Measurements from ENCODE around the gene AFDN.

Gene AFDN

DNA sequence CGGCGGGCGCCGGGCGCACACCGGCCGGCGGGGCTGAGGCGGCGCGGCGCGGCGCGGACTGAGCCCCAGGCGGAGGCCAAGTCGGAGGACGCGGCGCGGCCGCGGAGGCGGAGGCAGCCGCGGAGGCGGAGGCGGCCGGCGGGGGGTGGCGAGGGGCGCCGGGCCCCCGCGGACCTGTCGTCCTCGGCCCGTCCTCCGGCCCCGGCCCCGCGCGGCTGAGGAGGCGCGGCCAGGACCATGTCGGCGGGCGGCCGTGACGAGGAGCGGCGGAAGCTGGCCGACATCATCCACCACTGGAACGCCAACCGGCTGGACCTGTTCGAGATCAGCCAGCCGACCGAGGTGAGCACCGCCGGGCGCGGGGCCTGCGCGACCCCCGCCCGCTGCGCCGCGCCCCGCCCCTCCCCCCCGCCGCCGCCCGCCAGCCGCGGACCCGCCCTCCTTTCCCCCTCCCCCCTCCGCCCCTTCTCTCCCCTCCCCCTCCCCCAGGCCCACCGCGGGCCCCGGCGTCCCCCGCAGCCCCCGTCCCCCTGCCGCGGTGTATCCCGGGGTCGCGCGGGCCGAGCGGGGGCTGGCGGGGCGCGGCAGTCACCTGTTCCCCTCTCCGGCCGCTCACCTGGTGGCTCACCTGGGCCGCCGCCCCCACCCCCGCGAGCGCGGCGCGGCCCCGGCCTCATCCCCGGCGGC lies at the start of gene AFDN:
TSS of gene AFDN (plus strand) at position 16 of the 687 bp plus-strand sequence. CDS start at position 238, 222 bp downstream.
- Histone ChIP-seq H3K27me3 (ENCODE audit: control insufficient read depth in 1 of 2, insufficient read depth in 2 of 2, low read length in 2 of 2) (no peaks in the 10 kb centered on the region), H3K27ac (ENCODE audit: low read length) (peak within 1 kb of the TSS; percentile 38), H3K9ac (ENCODE audit: low read length in 2 of 2) (peak within 1 kb of the TSS; percentile 62 to 67), H3K4me1 (ENCODE audit: control insufficient read depth, insufficient read depth, low read length) (peaks cover 15% of the 10 kb centered on the region), H3K4me3 (ENCODE audit: low read length in 2 of 2) (peak within 1 kb of the TSS; percentile 64 to 80), H3K9me3 (ENCODE audit: control insufficient read depth in 2 of 2, low read length in 2 of 2) (no peaks in the 10 kb centered on the region), H3K36me3 (ENCODE audit: control insufficient read depth in 2 of 2, insufficient read depth in 2 of 2, low read length in 2 of 2) (no peaks in the 10 kb centered on the region)

- Histone ChIP-seq H3K9me3 (ENCODE audit: control insufficient read depth in 2 of 2, low read length in 2 of 2) (no peaks in the 10 kb centered on the region), H3K4me3 (ENCODE audit: low read length in 2 of 2) (no peak overlapping the region), H3K27me3 (ENCODE audit: control insufficient read depth in 1 of 2, insufficient read depth in 2 of 2, low read length in 2 of 2) (peaks cover 0 to 4% of the 10 kb centered on the region in 2 donors), H3K9ac (ENCODE audit: low read length in 2 of 2) (no peak overlapping the region), H3K36me3 (ENCODE audit: control insufficient read depth in 2 of 2, insufficient read depth in 2 of 2, low read length in 2 of 2) (no peaks in the 10 kb centered on the region), H3K4me1 (ENCODE audit: control insufficient read depth, insufficient read depth, low read length) (no peaks in the 10 kb centered on the region), H3K27ac (ENCODE audit: low read length) (no peak overlapping the region)
Measured at GRCh38 chr6:167778497-167779128, 48.1 kb upstream of the AFDN start.

GRCh38 chr6:167779129-167779992 lies 47.4 kb upstream of the AFDN start:
- H3K9me3 ChIP-seq (ENCODE audit: control insufficient read depth in 2 of 2, low read length in 2 of 2), result no peaks in the 10 kb centered on the region
- H3K4me1 ChIP-seq (ENCODE audit: control insufficient read depth, insufficient read depth, low read length), result no peaks in the 10 kb centered on the region
- H3K36me3 ChIP-seq (ENCODE audit: control insufficient read depth in 2 of 2, insufficient read depth in 2 of 2, low read length in 2 of 2), result no peaks in the 10 kb centered on the region
- H3K4me3 ChIP-seq (ENCODE audit: low read length in 2 of 2), result no peak overlapping the region
- peaks cover 0 to 4% of the 10 kb centered on the region in 2 donors for H3K27me3 ChIP-seq (ENCODE audit: control insufficient read depth in 1 of 2, insufficient read depth in 2 of 2, low read length in 2 of 2)
- H3K9ac ChIP-seq (ENCODE audit: low read length in 2 of 2), result no peak overlapping the region
- no peak overlapping the region for H3K27ac ChIP-seq (ENCODE audit: low read length)

DNA sequence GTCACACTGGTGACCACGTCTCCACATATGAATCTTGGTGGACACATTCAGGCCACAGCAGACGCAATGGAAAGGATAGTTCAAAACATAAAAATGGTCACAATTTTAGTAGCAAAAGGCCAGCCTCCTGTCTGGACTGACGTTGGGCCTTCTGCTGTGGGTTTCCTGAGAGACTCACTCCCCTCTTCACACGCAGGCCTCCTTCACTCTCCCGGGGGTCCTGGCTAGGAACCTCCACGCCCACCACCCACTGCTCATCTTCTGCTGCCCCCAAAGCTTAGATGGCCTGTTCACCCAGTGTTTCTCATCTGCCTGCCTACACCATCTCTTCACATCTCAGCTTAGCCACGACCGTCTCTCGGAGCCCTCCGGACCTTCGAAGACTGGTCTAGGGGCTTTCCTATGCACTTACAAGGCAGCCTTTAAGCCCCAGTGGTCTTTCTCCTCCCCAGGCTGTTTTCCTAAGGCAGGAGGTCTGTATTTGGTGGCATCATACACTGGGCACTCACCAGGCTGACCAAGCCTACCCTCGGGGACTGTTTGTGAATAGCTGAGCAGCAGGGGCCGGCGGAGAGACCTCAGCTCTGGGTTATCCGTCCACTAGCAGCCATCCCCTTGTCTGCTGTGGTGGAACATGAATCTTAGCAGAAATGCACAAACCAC lies 46.6 kb upstream of the AFDN start:
- H3K27me3 ChIP-seq (ENCODE audit: control insufficient read depth in 1 of 2, insufficient read depth in 2 of 2, low read length in 2 of 2), result peaks cover 0 to 4% of the 10 kb centered on the region in 2 donors
- H3K9me3 ChIP-seq (ENCODE audit: control insufficient read depth in 2 of 2, low read length in 2 of 2), result no peaks in the 10 kb centered on the region
- H3K4me1 ChIP-seq (ENCODE audit: control insufficient read depth, insufficient read depth, low read length), result no peaks in the 10 kb centered on the region
- no peak overlapping the region for H3K4me3 ChIP-seq (ENCODE audit: low read length in 2 of 2)
- H3K36me3 ChIP-seq (ENCODE audit: control insufficient read depth in 2 of 2, insufficient read depth in 2 of 2, low read length in 2 of 2), result no peaks in the 10 kb centered on the region
- no peak overlapping the region for H3K27ac ChIP-seq (ENCODE audit: low read length)
- H3K9ac ChIP-seq (ENCODE audit: low read length in 2 of 2), result no peak overlapping the region

GRCh38 chr6:167781066-167781767 lies 45.5 kb upstream of the AFDN start:
- no peak overlapping the region for H3K9ac ChIP-seq (ENCODE audit: low read length in 2 of 2)
- H3K9me3 ChIP-seq (ENCODE audit: control insufficient read depth in 2 of 2, low read length in 2 of 2), result no peaks in the 10 kb centered on the region
- no peaks in the 10 kb centered on the region for H3K36me3 ChIP-seq (ENCODE audit: control insufficient read depth in 2 of 2, insufficient read depth in 2 of 2, low read length in 2 of 2)
- no peaks in the 10 kb centered on the region for H3K4me1 ChIP-seq (ENCODE audit: control insufficient read depth, insufficient read depth, low read length)
- no peak overlapping the region for H3K4me3 ChIP-seq (ENCODE audit: low read length in 2 of 2)
- no peak overlapping the region for H3K27ac ChIP-seq (ENCODE audit: low read length)
- H3K27me3 ChIP-seq (ENCODE audit: control insufficient read depth in 1 of 2, insufficient read depth in 2 of 2, low read length in 2 of 2), result peaks cover 0 to 4% of the 10 kb centered on the region in 2 donors

DNA sequence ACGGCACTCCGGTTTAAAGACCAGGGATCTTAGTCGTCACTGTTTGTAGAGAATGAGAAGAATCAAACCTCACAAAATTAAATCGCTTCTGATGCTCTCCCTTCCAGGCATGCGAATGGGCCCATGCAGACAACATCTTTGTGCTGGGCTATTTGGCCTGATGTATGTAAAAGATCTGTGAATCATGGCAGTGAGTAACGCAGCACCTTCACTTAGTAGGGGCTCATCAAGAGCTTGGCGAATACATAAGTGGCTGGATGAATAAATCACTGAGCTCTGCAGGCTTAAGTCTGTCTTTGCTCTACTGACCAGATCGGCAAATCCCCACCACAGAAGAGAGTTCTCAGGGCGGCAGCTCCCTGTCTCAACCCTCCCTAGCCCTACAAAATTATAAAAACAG lies 44.8 kb upstream of the AFDN start:
- H3K27ac ChIP-seq (ENCODE audit: low read length), result no peak overlapping the region
- no peak overlapping the region for H3K9ac ChIP-seq (ENCODE audit: low read length in 2 of 2)
- no peak overlapping the region for H3K4me3 ChIP-seq (ENCODE audit: low read length in 2 of 2)
- no peaks in the 10 kb centered on the region for H3K36me3 ChIP-seq (ENCODE audit: control insufficient read depth in 2 of 2, insufficient read depth in 2 of 2, low read length in 2 of 2)
- H3K9me3 ChIP-seq (ENCODE audit: control insufficient read depth in 2 of 2, low read length in 2 of 2), result no peaks in the 10 kb centered on the region
- peaks cover 1% of the 10 kb centered on the region for H3K4me1 ChIP-seq (ENCODE audit: control insufficient read depth, insufficient read depth, low read length)
- peaks cover 0 to 4% of the 10 kb centered on the region in 2 donors for H3K27me3 ChIP-seq (ENCODE audit: control insufficient read depth in 1 of 2, insufficient read depth in 2 of 2, low read length in 2 of 2)

DNA sequence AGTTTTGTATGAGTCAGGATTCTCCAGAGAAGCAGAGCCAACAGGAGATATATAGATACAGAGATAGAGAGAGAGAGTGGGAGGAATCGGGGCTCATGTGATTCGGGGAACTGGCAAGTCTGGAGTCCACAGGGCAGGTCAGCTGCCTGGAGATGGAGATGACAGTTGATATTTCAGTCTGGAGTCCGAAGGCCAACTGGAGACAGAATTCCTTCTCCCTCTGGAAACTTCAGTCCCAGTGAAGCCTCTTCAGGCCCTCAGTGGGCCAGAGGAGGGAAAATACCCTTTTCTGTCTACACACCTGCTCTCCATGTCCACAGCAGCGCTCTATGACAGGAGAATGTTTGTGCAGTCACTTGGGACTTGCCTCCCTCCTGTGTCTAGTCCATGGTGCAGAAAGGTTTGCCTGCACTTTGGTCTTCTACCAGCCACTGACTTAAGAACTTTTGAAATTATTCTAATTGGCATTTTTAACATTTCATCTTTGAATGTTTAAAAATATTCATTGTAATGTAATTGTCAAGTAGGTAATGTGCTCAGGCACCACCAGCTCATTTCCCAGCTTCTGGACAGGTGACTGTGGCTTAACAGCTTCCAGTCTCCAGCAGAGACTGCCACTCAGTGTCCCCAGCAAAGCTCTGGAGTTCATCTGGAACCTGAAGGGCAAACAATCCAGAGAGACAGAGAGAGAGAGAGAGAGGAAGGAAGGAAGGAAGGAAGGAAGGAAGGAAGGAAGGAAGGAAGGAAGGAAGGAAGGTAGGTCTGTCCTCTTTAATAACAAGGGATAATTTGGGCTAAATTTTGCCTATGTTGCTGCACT lies 43.8 kb upstream of the AFDN start:
- Histone ChIP-seq H3K9ac (ENCODE audit: low read length in 2 of 2) (no peak overlapping the region), H3K36me3 (ENCODE audit: control insufficient read depth in 2 of 2, insufficient read depth in 2 of 2, low read length in 2 of 2) (no peaks in the 10 kb centered on the region), H3K4me1 (ENCODE audit: control insufficient read depth, insufficient read depth, low read length) (peaks cover 3% of the 10 kb centered on the region), H3K4me3 (ENCODE audit: low read length in 2 of 2) (no peak overlapping the region), H3K27me3 (ENCODE audit: control insufficient read depth in 1 of 2, insufficient read depth in 2 of 2, low read length in 2 of 2) (peaks cover 0 to 4% of the 10 kb centered on the region in 2 donors), H3K9me3 (ENCODE audit: control insufficient read depth in 2 of 2, low read length in 2 of 2) (no peaks in the 10 kb centered on the region), H3K27ac (ENCODE audit: low read length) (no peak overlapping the region)

GRCh38 chr6:167786853-167787675 lies 39.6 kb upstream of the AFDN start:
- H3K9me3 ChIP-seq (ENCODE audit: control insufficient read depth in 2 of 2, low read length in 2 of 2), result no peaks in the 10 kb centered on the region
- no peak overlapping the region for H3K9ac ChIP-seq (ENCODE audit: low read length in 2 of 2)
- H3K4me1 ChIP-seq (ENCODE audit: control insufficient read depth, insufficient read depth, low read length), result peaks cover 3% of the 10 kb centered on the region
- no peak overlapping the region for H3K4me3 ChIP-seq (ENCODE audit: low read length in 2 of 2)
- no peaks in the 10 kb centered on the region for H3K36me3 ChIP-seq (ENCODE audit: control insufficient read depth in 2 of 2, insufficient read depth in 2 of 2, low read length in 2 of 2)
- no peak overlapping the region for H3K27ac ChIP-seq (ENCODE audit: low read length)
- no peaks in the 10 kb centered on the region for H3K27me3 ChIP-seq (ENCODE audit: control insufficient read depth in 1 of 2, insufficient read depth in 2 of 2, low read length in 2 of 2)

GRCh38 chr6:167787896-167788562 lies 38.7 kb upstream of the AFDN start:
- H3K36me3 ChIP-seq (ENCODE audit: control insufficient read depth in 2 of 2, insufficient read depth in 2 of 2, low read length in 2 of 2), result no peaks in the 10 kb centered on the region
- no peaks in the 10 kb centered on the region for H3K9me3 ChIP-seq (ENCODE audit: control insufficient read depth in 2 of 2, low read length in 2 of 2)
- no peak overlapping the region for H3K27ac ChIP-seq (ENCODE audit: low read length)
- peaks cover 3% of the 10 kb centered on the region for H3K4me1 ChIP-seq (ENCODE audit: control insufficient read depth, insufficient read depth, low read length)
- H3K4me3 ChIP-seq (ENCODE audit: low read length in 2 of 2), result no peak overlapping the region
- no peak overlapping the region for H3K9ac ChIP-seq (ENCODE audit: low read length in 2 of 2)
- H3K27me3 ChIP-seq (ENCODE audit: control insufficient read depth in 1 of 2, insufficient read depth in 2 of 2, low read length in 2 of 2), result no peaks in the 10 kb centered on the region
